Keratinocyte (primary cell): Measurements from ENCODE around the gene SGO2.

Source experiments
- EZH2 ChIP-seq: IDR thresholded peaks from one replicate; pipeline ENCODE4 v1.6.1; 2012; ENCODE audit warnings: inconsistent platforms, mild to moderate bottlenecking, low read length, moderate library complexity
- TF ChIP-seq, protein P1 (sequence below), 3 experiments: IDR thresholded peaks in 1 of 3; conservative IDR thresholded peaks in 1 of 3; optimal IDR thresholded peaks in 1 of 3; 2 replicates in 2 of 3; 3 replicates in 1 of 3; pipeline versions ENCODE3 to v1.5.1; 2011; ENCODE audit warnings: low read length in 3 of 3, mild to moderate bottlenecking in 3 of 3, moderate library complexity in 2 of 3, control low read depth in 1 of 3, inconsistent platforms in 1 of 3; ENCODE audit not compliant: insufficient read depth in 2 of 3; ENCODE audit errors: extremely low read depth in 1 of 3

DNA sequence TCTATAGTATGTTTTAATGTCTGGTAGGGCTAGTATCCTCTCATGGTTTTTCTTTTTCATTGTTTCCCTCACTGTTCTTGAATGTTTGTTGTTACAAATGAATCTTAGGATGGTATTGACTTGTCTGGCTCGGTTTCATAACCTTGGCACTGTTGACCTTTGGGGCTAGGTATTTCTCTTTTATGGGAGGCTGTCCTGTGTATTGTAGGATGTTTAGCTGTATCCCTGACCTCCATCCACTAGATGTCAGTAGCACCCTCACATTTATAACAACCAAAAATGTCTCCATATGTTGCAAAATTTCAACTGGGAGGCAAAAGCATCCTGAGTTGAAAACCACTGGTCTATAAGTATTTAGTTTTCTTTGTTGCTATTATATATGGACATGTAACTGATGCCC is 52.8 kb downstream of the SGO2 start:
- TF ChIP-seq, protein P1, sequence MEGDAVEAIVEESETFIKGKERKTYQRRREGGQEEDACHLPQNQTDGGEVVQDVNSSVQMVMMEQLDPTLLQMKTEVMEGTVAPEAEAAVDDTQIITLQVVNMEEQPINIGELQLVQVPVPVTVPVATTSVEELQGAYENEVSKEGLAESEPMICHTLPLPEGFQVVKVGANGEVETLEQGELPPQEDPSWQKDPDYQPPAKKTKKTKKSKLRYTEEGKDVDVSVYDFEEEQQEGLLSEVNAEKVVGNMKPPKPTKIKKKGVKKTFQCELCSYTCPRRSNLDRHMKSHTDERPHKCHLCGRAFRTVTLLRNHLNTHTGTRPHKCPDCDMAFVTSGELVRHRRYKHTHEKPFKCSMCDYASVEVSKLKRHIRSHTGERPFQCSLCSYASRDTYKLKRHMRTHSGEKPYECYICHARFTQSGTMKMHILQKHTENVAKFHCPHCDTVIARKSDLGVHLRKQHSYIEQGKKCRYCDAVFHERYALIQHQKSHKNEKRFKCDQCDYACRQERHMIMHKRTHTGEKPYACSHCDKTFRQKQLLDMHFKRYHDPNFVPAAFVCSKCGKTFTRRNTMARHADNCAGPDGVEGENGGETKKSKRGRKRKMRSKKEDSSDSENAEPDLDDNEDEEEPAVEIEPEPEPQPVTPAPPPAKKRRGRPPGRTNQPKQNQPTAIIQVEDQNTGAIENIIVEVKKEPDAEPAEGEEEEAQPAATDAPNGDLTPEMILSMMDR (optimal IDR thresholded peaks at IDR 0.05 in 1 of 3, IDR thresholded peaks at IDR 0.05 in 1 of 3, conservative IDR thresholded peaks at IDR 0.05 in 1 of 3; ENCODE audit: extremely low read depth in 1 of 3, insufficient read depth in 2 of 3, low read length in 3 of 3) = peak; percentile 49 to 63 (median 50)
- no peak for TF ChIP-seq EZH2
